Stimulated activated CD4-positive, alpha-beta T cell treated with anti-CD3 and anti-CD28 coated beads, Interleukin-4, amount 100 ng/mL, for 24 hours (primary cell): ENCODE data around the gene RAB43.
"Not testable (repeated sequence)": the region's sequence is repeated elsewhere in the genome, so short reads cannot be mapped to it uniquely, and the experiment has no call there.

Experiments used
- DNase-seq: peaks from one replicate; pipeline ENCODE4 v3.0.0-alpha.2; 2020

RAB43 gene

DNA sequence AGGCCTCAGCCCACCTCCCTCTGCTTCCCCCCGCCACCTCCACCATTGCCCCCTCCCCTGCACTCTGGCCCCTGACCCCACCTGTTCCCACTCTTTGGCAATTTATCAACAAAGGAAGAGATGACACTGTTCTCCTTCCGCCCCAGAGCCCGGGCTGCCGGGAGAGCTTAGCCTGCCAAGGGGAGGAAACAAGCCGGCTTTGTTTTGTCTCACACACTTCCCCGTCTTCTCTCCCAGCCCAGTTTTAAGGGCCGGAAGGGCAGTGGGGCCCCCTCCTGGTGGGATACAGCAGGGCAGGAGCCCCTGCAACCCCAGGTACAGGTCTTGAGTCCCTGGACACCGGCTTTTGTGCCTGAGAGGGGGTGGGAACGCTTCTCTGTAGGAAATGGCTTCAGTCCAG lies 33.7 kb downstream of the RAB43 start:
- DNase-seq: not testable (repeated sequence)

DNA sequence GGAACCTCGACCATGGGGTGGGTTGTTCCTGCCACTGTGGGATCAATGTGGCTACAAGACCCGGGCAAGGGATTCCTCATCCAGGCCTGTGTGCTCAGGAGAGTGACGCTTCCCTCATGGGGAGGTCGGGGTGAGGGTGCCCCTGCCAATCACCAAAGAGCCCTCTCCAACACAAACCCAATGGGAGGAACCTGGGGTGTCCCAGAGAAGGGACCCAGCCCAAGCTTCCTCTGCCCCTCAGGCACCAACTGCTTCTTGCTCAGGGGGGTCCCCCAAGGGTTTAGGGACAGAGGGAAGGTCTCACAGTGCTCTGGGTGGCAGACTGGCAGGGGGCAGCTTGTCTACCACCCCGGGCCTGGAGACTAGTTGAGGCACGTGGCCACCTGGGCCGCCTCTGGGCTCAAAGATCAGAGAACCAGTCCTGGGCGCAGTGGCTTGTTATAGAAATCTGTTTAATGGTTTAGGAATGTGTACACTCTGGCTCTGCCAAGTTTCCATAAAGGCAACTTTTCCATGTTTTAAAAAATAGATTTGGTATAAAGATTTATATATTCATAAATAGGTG lies 34.4 kb downstream of the RAB43 start:
- no peak for DNase-seq

DNA sequence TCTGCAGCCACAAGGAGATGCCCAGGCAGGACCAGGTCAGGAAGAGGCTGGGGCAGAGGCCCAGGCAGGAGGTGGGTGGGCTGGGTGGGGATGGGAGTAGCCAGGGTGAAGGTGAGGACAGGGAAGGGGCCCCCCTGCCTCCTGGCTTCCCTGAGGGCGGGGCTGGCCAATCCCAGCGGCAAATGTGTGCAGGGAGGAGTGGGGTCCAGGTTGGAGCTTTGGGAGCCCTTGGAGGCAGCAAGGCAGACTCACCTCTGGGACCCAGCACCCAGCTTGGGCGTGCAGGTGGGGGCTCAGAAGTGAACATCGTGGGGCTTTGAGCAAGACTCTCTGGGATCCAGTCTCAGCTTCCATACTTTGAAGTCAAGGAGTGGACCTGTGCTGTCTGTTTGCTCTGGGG lies 35.8 kb downstream of the RAB43 start:
- no peak for DNase-seq

DNA sequence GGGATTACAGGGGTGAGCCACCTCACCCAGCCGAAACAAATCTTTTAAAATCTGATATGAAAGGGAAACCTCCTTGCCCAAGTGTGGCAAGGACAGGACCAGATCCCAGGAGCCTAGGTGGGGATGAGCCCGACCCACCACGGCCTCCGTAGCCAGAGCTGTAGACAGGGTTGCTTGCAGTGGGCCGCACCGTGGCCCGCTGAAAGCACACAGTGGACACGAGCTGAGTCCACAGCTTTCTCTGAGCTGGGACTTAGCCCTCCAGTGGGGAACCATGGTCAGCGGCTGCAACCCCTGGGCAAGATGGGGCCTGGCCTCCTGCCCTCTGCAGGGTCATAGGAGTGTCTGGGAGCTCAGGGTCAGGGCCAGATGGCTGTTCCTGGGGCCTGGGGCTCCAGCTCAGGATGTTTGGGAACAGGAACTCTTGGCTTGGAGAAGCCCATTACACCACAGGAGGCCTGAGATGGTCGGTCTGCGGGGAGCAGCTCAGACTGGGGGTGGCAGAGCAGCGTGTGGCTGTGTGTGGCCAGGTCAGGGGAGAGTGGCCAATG lies 36.4 kb downstream of the RAB43 start:
- no peak for DNase-seq

DNA sequence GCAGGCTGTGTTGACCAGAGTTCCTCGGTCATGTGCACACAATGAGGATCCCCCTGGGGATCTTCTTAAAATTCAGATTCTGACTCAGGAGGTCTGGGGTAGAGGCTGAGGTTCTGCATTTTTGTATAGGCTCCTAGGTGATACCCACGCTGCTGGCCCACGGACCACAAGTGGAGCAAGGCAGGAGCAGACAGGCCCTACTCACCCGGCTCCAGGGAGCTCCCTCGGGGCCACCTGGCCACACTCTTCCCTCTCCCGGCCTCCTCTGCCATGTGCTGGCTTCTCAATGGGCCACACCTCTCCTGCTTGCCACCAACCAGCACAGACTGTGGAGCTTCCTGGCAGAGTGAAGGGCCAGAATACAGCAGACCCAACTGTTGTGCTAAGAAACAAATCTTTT lies 37.1 kb downstream of the RAB43 start:
- no peak for DNase-seq

DNA sequence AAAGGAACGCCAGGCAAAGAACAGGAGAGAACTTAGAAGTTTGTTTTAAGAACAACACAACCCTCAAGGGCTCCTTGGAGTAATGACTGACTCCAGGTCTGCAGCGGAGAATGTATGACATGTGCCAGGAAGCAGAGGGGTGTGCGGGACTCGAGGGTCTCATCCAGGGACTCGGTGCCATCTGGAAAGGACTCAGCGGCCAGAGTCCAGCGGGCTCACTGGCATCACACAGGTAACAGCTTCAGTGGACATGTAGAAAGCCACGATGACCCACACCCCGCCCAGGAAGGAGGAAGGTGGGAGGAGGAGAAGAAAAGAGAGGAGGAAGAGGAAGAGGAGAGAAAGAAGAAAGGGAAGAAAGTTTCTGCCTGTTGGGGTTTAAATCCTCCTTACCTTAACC lies 39.6 kb downstream of the RAB43 start:
- no peak for DNase-seq

DNA sequence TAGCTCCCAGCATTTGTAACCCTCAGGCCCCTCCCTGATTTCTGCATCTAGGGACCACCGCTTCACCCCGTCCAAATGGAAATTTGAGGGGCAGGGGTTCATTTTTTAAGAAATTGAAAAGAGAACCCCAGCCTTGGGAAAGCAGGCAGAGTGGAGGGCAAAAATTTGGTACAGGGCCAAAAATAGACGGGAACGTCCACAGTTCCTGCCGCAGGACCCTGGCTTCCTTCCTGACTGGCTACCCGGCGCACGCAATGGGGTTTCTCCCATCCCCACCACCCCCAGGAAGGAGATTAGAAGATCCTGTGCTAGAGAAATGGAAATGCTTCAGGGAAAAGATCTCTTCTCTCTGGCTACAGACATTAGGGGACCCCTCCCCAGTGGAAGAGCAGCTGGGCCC lies 40.1 kb downstream of the RAB43 start:
- no peak for DNase-seq

DNA sequence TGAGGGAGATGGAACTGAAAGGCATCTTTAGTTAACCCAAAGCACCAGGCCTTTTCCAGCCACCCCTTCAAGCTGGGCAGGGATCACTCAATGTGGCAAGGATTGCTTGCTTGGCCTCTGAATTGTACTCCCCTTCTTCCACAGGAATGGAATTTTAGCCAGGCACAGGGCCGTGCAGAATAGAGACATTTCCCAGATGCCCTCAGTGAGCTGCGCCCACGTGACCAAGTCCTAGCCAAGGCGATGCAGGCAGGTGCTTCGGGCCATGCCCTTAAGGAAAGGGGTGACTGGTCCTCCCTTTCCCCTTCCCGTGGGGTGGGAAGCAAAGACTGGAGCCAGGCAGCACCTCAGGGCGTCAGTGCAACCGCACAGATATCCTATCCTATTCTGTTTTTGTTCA lies 43.1 kb downstream of the RAB43 start:
- DNase-seq: no peak

DNA sequence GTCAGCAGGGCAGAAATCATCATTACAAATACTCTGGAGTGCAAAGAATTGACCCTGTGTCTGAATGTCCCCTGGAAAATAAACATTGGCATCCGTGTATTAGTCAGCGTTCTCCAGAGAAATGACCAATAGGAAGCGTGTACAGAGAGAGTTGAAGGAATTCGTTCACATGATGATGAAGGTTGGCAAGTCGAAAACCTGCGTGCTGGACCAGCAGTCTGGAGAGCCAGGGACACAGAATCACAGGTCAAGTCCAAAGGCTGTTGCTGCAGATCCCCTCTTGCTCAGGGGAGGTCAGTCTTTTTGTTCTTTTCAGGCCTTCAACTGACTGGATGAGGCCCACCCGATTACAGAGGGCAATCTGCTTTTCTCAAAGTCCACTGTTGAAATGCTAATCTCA lies 44.4 kb downstream of the RAB43 start:
- no peak for DNase-seq

DNA sequence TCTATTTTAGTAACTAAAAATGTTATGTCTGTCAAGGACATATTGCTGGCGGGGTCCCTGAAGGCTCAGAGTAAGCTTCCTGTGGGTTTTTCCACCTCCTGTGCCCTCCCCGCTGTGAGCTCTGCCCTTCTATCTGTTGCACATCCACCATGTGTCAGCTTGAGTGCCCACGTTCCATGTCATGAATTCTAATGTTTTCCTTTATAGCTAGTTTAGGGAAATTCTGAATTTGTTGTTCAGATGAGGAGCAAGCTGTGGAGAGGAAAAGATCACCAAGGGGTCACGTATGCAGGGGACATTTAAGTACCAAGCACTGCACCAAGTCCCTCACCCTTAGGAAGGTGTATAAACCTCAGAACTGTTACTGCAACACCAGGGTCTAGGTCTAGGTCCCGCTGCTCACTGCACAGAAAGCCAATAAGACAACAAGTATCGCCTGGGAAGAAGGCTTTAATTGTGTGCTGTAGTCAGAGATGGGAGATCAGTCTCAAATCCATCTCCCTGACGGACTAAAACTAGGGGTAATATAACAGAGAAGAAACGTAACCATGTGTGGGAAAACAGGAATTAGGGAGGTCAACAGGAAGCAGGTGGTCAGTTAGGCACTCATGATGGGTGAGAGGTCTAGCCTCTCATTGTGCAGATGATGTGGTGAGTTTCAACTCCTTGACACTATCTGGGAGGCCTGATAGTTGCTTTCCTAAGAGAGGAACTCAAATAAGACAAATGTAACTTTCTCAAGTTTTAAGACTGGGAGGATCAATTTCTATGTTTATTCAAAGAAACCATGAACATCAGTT lies 51.3 kb downstream of the RAB43 start:
- no peak for DNase-seq

DNA sequence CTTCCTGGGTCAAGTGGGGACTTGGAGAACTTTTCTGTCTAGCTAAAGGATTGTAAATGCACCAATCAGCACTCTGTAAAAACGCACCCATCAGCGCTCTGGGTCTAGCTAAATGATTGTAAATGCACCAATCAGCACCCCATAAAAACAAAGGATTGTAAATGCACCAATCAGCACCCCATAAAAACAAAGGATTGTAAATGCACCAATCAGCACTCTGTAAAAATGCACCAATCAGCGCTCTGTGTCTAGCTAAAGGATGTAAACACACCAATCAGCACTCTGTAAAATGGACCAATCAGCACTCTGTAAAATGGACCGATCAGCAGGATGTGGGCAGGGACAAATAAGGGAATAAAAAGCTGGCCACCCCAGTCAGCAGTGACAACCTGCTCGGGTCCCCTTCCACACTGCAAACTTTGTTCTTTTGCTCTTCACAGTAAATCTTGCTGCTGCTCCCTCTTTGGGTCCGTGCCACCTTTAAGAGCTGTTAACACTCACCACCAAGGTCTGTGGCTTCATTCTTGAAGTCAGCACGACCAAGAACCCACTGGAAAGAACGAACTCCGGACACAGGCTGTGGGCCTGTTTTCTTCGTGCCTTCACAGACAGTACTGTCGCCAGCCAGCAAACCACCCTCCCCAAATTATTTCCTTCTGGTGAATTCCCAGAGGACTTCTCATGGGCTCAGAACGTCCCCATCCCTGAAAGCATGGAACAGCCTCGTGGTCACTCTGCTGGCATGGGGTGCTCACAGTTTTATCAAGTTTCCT lies 52.1 kb downstream of the RAB43 start:
- DNase-seq: not testable (repeated sequence)

DNA sequence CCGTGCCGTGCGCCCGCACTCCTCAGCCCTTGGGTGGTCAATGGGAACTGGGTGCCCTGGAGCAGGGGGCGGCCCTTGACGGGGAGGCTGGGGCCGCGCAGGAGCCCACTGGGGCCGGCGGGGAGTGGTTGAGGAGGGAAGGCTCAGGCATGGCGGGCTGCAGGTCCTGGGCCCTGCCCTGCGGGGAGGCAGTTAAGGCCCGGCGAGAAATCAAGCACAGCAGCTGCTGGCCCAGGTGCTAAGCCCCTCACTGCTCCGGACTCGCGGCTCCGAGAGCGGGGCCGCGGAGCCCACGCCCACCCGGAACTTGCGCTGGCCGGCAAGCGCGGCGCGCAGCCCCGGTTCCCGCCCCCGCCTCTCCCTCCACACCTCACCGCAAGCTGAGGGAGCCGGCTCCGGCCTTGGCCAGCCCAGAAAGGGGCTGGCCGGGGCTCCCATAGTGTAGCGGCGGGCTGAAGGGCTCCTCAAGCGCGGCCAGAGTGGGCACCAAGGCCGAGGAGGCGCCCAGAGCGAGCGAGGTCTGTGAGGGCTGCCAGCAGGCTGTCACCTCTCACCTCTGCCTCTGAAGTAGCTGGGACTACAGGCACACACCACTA lies 53.2 kb downstream of the RAB43 start:
- DNase-seq: no peak

DNA sequence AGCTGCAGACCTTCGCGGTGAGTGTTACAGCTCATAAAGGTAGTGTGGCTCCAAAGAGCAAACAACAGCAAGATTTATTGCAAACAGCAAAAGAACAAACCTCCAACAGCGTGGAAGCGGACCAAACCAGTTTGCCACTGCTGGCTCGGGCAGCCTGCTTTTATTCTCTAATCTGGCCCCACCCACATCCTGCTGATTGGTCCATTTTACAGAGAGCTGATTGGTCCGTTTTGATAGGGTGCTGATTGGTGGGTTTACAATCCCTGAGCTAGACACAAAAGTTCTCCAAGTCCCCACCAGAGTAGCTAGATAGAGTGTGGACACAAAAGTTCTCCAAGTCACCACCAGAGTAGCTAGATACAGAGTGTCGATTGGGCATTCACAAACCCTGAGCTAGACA lies 53.9 kb downstream of the RAB43 start:
- DNase-seq: not testable (repeated sequence)

DNA sequence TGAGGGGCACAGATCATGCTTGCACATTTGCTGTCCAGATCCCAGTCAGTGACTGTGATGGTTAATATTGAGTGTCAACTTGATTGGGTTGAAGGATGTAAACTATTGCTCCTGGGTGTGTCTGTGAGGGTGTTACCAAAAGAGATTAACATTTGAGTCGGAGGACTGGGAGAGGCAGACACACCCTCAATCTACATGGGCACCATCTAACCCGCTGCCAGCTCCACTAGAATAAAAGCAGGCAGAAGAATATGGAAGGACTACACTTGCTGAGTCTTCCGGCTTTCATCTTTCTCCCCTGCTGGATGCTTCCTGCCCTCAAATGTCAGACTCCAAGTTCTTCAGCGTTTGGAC lies 55.9 kb downstream of the RAB43 start:
- no peak for DNase-seq

DNA sequence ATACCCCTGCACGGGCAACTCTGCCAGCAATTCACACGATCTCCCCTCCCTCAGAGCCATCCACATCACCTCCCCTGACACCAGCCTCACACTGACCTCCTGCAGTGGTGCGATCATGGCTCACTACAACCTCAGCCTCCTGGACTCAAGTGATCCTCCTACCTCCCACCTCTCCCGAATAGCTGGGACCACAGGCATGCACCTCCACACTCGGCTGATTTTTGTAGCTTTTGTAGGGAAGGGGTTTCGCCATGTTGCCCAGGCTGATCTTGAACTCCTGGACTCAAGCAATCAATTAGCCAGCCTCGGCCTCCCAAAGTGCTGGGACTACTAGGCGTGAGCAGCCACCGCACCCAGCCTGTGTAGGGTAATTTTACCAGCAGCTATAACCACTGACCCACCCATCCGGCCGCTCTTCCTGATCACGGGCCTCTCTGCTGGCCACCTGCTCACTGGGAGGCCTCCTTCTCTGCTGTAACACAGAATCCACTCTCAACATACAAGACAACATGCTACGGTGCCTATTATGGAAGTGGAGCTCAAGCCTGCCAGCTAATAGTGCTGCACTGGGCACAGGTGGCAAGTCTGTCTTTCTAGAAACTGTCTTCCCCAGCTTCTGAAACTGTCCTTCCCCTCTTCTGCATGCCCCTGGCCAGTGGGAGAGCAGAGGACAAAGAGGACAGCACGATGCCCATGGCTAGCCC lies 56.4 kb downstream of the RAB43 start:
- no peak for DNase-seq

DNA sequence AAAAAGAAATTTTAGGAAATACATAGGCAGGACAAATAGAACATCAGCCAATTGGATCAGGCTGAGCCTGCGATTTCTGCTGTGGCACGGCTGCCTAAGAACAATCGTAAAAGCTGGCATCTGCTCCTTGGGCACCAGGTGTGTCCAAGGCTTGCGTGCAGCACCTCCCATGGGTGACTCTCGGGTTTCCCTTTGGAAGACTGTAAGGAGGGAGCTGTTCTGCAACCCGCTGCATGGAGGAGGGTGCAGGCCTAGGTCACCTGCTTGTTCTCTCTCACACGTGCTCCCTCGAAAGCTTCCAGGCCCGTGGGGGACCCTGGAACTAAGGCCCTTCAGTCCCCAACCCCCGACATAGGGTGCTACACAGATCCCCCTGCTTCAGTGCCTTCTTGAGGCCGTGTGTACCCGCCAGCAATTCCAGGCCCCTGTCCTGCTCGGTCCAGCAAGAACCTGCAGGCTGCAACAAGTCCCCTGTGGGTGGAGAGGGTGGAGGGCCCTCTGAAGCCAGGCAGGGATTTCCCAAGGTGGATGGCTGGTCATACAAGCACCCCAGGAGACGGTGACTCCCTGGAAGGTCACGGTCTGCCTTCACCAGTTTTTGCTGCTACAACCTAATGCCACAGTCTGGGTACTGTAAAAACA lies 57.6 kb downstream of the RAB43 start:
- no peak for DNase-seq

DNA sequence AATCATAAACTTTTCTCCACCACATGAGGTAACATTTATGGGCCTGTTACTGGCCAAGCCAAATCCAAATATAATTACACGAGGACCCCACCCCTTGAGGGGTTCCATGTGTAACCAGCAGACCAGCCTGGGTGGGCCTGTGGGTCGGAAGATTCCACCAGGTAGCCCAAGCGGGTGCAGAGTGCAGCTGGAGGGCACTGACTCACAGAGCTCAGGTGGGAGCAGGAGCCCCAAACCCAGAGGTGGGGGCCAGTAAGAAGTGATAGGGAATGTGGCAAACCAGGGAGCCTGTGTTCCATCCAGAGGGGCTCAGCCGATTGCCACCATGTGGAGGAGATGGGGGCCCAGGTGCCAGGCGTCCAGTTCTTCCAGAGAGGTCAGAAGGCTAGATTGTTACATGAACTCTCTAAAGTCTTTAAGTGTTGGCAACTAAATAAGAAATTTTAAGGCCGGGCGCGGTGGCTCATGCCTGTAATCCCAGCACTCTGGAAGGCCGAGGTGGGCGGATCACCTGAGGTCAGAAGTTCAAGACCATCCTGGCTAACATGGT lies 58.4 kb downstream of the RAB43 start:
- no peak for DNase-seq

DNA sequence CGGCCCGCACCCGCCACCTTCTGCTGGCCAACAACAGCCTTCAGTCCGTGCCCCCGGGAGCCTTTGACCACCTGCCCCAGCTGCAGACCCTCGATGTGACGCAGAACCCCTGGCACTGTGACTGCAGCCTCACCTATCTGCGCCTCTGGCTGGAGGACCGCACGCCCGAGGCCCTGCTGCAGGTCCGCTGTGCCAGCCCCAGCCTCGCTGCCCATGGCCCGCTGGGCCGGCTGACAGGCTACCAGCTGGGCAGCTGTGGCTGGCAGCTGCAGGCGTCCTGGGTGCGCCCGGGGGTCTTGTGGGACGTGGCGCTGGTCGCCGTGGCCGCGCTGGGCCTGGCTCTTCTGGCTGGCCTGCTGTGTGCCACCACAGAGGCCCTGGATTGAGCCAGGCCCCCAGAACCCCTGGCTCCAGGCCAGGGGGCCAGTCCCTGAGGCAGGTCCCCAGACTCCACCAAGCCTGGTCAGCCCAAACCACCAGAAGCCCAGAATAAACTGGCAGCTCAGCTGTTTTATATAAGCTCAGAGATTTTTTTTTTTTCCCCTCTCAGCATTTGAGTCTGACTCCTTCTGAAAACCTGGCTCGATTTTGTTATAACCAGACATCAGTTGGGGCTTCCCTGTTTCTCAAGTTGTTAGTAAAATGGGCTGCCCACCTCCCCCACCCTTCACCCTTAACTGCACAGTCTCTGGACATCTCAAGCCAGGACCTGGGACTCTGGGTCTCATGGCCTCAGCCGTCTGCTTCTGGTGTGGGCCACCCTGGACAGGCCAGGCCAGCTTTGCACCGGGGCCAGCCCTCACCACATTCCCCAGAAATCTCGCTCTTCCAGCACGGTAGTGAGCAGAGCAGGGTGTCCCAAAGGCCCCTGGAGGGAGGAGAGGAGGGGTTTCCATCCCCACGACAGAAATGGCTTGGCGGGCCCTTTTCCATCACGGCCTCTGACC lies 59.4 kb downstream of the RAB43 start:
- DNase-seq: no peak

DNA sequence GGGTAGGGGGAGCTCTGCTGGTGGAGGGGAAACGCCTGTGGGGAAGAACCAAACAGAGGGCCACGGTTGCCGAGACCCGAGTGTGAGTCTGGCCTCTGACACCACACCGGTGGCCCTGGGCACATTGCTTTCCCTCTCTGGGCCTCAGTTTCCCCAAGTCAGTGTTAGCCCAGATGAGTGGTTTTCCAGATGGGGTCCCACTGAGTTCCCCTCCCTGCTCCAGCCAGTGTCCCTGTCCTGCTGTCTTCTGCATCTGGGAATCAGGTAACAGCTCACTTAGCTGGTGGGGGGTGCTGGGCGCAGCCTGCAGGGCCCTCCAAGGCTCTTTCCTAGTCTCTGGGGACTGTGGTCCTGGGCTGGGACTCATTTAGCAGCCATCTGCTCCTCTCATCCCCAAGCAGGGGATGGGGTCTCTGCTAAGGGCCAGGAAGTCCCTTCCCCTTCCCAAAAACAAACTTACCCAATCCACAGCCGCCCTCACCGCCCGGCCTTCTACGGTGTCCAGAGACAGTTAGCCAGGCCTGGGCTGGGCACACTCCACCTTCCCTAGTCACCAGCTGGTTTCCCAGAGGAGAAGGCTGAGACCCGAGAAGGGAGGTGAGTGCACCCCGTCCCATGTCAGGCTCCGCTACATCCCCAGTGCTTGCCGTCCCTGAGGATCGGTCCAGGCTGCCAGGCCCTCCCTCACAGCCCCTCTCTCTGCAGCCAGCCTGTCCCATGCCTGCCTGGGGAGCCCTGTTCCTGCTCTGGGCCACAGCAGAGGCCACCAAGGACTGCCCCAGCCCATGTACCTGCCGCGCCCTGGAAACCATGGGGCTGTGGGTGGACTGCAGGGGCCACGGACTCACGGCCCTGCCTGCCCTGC lies 60.3 kb downstream of the RAB43 start:
- DNase-seq: no peak
